ENCODE data around the gene GLG1. TPM values are rescaled to one million over a fixed set of nuclear protein-coding genes. Genes with fewer than 3 reads are reported as not detected.

The GLG1 gene
- total RNA-seq, 4 donors from 2014 or later, result 77.0 to 154 (median 127) TPM

DNA sequence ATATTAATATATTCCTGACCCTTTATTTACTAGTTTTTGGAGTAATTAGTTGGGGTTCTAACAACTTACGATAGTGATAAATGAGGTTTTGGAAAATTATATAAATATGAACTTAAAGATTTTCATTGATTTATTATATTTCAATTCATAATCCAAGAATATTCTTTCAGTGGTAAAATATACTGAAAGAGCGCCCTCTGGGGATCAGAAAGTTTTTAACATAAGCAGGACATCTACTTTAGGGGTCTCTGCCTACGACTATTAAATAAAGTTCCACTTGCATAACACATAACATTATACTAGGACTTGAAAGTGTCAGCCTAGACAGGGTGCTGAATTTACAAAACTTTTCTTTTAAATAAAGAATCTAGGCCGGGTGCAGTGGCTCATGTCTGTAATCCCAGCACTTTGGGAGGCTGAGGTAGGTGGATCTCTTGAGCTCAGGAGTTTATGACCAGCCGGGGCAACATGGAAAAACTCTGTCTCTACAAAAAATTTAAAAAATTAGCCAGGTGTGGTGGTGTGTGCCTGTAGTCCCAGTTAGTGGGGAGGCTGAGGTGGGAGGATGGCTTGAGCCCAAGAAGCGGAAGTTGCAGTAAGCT lies 44.2 kb upstream of the GLG1 start:
- no peaks in the 10 kb centered on the region for H3K9me3 ChIP-seq
- intact Hi-C loops (cut with DNase I; ENCODE audit: low total_unique reads) (no loop called here), in situ Hi-C loops (cut with MboI; ENCODE audit: low pct_ligation_motif_present in 1 of 4, low pct_unique_long_range_greater_than_20kb in 1 of 4, low sequenced_read_pairs in 3 of 4) (no loop called here)
- 79 to 92% methylated on average over 5 to 6 of the region's 6 CpGs for WGBS, 2 donors (ENCODE audit: low coverage in 1 of 2)
- no peak overlapping the region for H3K4me3 ChIP-seq
- peaks cover 0 to 9% (median 0%) of the 10 kb centered on the region in 4 donors for H3K4me1 ChIP-seq
- H3K36me3 ChIP-seq, result peaks cover 0 to 38% (median 12%) of the 10 kb centered on the region in 4 donors
- H3K27me3 ChIP-seq, result no peaks in the 10 kb centered on the region
- DNase-seq, result no peak
- no peak overlapping the region for H3K27ac ChIP-seq
- TF ChIP-seq, protein P1, sequence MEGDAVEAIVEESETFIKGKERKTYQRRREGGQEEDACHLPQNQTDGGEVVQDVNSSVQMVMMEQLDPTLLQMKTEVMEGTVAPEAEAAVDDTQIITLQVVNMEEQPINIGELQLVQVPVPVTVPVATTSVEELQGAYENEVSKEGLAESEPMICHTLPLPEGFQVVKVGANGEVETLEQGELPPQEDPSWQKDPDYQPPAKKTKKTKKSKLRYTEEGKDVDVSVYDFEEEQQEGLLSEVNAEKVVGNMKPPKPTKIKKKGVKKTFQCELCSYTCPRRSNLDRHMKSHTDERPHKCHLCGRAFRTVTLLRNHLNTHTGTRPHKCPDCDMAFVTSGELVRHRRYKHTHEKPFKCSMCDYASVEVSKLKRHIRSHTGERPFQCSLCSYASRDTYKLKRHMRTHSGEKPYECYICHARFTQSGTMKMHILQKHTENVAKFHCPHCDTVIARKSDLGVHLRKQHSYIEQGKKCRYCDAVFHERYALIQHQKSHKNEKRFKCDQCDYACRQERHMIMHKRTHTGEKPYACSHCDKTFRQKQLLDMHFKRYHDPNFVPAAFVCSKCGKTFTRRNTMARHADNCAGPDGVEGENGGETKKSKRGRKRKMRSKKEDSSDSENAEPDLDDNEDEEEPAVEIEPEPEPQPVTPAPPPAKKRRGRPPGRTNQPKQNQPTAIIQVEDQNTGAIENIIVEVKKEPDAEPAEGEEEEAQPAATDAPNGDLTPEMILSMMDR (IDR thresholded peaks at IDR 0.05), result peak in 4 of 5 experiments; percentile 22 to 46 (median 32)
- no peak for TF ChIP-seq EP300 (IDR thresholded peaks at IDR 0.05; ENCODE audit: low read depth)

DNA sequence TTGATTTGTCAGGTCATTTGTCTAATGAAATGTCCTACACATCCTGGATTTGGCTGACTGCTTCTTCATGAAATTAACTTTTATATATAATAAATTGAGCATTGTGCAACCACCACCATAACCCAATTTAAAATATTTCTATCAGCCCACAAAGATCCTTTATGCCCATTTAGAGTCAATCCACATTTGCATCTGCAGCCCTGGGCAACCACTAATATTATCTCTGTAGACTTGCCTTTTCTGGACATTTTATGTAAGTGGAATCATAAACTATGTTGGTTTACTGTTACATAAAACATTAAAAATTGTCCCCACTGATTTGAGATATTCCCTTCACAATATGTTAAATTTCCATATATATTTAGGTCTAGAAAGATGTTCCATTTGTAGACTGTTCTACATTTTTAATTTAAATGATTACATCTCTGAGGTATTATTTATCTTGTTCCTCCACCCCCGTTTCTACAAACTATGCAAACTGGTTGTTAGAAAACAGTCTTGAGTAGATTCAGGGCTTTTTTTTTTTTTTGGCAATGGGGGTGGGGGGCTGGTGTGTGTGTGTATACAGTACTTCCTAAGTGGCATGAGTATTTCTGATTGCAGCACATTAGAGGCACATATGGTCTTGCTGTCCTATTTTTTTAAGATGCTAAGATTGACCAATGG lies 43.1 kb upstream of the GLG1 start:
- no peaks in the 10 kb centered on the region for H3K9me3 ChIP-seq
- no peaks in the 10 kb centered on the region for H3K27me3 ChIP-seq
- peaks cover 0 to 9% (median 0%) of the 10 kb centered on the region in 4 donors for H3K4me1 ChIP-seq
- WGBS, 2 donors (ENCODE audit: low coverage in 1 of 2), result 56 to 66% methylated on average over 1 of the region's 1 CpG
- peaks cover 0 to 38% (median 12%) of the 10 kb centered on the region in 4 donors for H3K36me3 ChIP-seq
- no peak overlapping the region for H3K27ac ChIP-seq
- DNase-seq, result no peak
- in situ Hi-C loops (cut with MboI; ENCODE audit: low pct_ligation_motif_present in 1 of 4, low pct_unique_long_range_greater_than_20kb in 1 of 4, low sequenced_read_pairs in 3 of 4) (loop anchor here in 1 of 4 donors (25.0 kb wide), 1 partner anchor 338 kb away; no protein-coding TSS in a partner anchor), intact Hi-C loops (cut with DNase I; ENCODE audit: low total_unique reads) (no loop called here)
- H3K4me3 ChIP-seq, result no peak overlapping the region
- TF ChIP-seq, protein P1 (IDR thresholded peaks at IDR 0.05), result no peak
- TF ChIP-seq EP300 (IDR thresholded peaks at IDR 0.05; ENCODE audit: low read depth) (no peak), POLR2AphosphoS5 (IDR thresholded peaks at IDR 0.05) (no peak), POLR2A (IDR thresholded peaks at IDR 0.05) (no peak)

- peaks cover 0 to 58% (median 16%) of the 10 kb centered on the region in 4 donors for H3K36me3 ChIP-seq
- intact Hi-C loops (cut with DNase I; ENCODE audit: low total_unique reads) (no loop called here), in situ Hi-C loops (cut with MboI; ENCODE audit: low pct_ligation_motif_present in 1 of 4, low pct_unique_long_range_greater_than_20kb in 1 of 4, low sequenced_read_pairs in 3 of 4) (loop anchor here in 1 of 4 donors (25.0 kb wide), 1 partner anchor 330 kb away; no protein-coding TSS in a partner anchor)
- WGBS, 2 donors (ENCODE audit: low coverage in 1 of 2), result 94% methylated on average over 8 of the region's 8 CpGs; no CpG with 5 or more reads in 1 of the 2 donors
- H3K4me1 ChIP-seq, result no peaks in the 10 kb centered on the region
- DNase-seq, result no peak
- no peaks in the 10 kb centered on the region for H3K9me3 ChIP-seq
- no peak overlapping the region for H3K27ac ChIP-seq
- TF ChIP-seq POLR2A (IDR thresholded peaks at IDR 0.05), result no peak
- TF ChIP-seq POLR2AphosphoS5 (IDR thresholded peaks at IDR 0.05), result no peak
- TF ChIP-seq, protein P1 (IDR thresholded peaks at IDR 0.05), result no peak
- TF ChIP-seq EP300 (IDR thresholded peaks at IDR 0.05; ENCODE audit: low read depth), result no peak
- H3K27me3 ChIP-seq, result no peaks in the 10 kb centered on the region
- no peak overlapping the region for H3K4me3 ChIP-seq
These were observed 35.1 kb upstream of the GLG1 start for GRCh38 chr16:74641969-74642368.

DNA sequence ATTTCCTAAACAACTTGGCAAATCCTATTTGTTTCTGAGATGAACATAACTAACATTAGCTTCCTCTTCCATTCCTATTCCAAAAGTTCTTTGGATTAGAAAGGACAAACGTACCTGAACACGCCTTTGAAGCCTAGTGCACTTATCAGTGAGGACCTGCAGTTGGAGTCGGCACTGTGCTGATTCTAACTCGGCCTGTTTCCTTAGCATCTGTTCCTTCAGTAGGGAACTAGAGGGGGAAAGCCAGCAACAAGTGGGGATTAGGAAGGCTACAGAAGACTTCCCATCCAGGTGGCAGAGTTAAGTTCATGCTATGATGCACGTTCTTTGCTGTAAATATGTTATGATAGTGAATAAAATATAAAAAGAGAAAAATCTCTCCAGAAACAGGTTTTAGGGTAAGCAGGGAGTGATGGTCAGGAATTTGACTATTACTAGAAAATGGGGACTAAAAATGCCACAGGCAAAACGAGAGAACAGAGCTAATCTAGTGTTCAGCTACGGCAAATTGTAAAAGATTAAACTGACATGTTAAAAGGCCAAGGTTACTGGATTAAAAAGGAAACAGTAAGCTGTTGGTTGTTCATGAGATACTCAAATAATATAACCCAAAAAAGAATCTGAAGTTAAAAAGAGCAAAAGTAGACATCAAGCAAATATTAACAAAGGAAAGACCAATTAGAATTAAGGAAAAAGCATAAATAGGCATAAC lies 31.0 kb upstream of the GLG1 start:
- Histone ChIP-seq H3K4me1 (no peaks in the 10 kb centered on the region), H3K27me3 (no peaks in the 10 kb centered on the region), H3K9me3 (no peaks in the 10 kb centered on the region), H3K4me3 (no peak overlapping the region), H3K36me3 (peaks cover 0 to 50% (median 16%) of the 10 kb centered on the region in 4 donors), H3K27ac (no peak overlapping the region)
- DNase-seq, result no peak
- intact Hi-C loops (cut with DNase I; ENCODE audit: low total_unique reads), result no loop called here
- TF ChIP-seq, protein P1 (IDR thresholded peaks at IDR 0.05), result no peak
- TF ChIP-seq POLR2AphosphoS5 (IDR thresholded peaks at IDR 0.05) (no peak), POLR2A (IDR thresholded peaks at IDR 0.05) (no peak), EP300 (IDR thresholded peaks at IDR 0.05; ENCODE audit: low read depth) (no peak)
- in situ Hi-C loops (cut with MboI; ENCODE audit: low pct_ligation_motif_present in 1 of 4, low pct_unique_long_range_greater_than_20kb in 1 of 4, low sequenced_read_pairs in 3 of 4), result loop anchor here in 1 of 4 donors (25.0 kb wide), 1 partner anchor 326 kb away; no protein-coding TSS in a partner anchor
- 81 to 85% methylated on average over 7 of the region's 7 CpGs for WGBS, 2 donors (ENCODE audit: low coverage in 1 of 2)

All from transverse colon (tissue), 4 donors.